Sigmoid colon (tissue), 4 donors: ENCODE data around the gene SLC28A1.

Source experiments
- EP300 ChIP-seq, 4 donors: sonication (generic); formaldehyde crosslinking; IDR thresholded peaks; one replicate each; pipeline ENCODE4 v1.6.1; 2017; ENCODE audit warnings: antibody characterized with exemption in 4 of 4
- POLR2A ChIP-seq, 2 donors: fragments of 450-650 bp; IDR thresholded peaks; one replicate each; pipeline ENCODE4 v1.6.1; 2016; ENCODE audit warnings: antibody characterized with exemption in 2 of 2, mild to moderate bottlenecking in 2 of 2, moderate library complexity in 2 of 2
- POLR2AphosphoS5 ChIP-seq, 4 donors: sonication (generic); formaldehyde crosslinking; IDR thresholded peaks; one replicate each; pipeline ENCODE4 v1.6.1; 2017; ENCODE audit warnings: antibody characterized with exemption in 4 of 4
- TF ChIP-seq, protein P1 (sequence below), 4 experiments: fragments of 450-650 bp in 3 of 4; fragments of 200-600 bp in 1 of 4; IDR thresholded peaks; one replicate each; pipeline ENCODE4 v1.5.1; 2016 to 2019; ENCODE audit warnings: antibody characterized with exemption in 4 of 4, mild to moderate bottlenecking in 3 of 4, moderate library complexity in 2 of 4

DNA sequence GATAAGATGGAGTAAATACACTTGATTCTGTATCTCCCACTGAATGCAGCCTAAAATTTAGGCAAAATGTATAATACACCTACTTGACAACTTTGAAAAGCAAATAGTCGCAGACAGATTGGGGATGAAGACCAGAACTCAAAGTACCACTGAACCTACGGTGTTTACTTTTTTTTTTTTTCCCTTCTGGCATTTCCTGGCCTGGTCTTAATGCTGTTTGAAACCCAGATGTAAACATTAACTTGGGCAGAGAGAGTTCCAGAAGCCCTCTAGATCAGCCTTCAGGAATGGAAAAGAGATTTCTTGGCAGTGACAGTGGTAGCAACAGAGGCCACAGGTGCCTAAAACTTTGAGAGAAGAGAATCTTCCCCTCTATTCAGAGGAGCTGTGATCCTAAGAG, 39.5 kb upstream of the SLC28A1 start:
- TF ChIP-seq POLR2AphosphoS5 (IDR thresholded peaks at IDR 0.05): no peak
- peak in 1 of 4 donors; percentile 3 for TF ChIP-seq EP300 (IDR thresholded peaks at IDR 0.05)
- TF ChIP-seq POLR2A (IDR thresholded peaks at IDR 0.05): no peak
- TF ChIP-seq, protein P1, sequence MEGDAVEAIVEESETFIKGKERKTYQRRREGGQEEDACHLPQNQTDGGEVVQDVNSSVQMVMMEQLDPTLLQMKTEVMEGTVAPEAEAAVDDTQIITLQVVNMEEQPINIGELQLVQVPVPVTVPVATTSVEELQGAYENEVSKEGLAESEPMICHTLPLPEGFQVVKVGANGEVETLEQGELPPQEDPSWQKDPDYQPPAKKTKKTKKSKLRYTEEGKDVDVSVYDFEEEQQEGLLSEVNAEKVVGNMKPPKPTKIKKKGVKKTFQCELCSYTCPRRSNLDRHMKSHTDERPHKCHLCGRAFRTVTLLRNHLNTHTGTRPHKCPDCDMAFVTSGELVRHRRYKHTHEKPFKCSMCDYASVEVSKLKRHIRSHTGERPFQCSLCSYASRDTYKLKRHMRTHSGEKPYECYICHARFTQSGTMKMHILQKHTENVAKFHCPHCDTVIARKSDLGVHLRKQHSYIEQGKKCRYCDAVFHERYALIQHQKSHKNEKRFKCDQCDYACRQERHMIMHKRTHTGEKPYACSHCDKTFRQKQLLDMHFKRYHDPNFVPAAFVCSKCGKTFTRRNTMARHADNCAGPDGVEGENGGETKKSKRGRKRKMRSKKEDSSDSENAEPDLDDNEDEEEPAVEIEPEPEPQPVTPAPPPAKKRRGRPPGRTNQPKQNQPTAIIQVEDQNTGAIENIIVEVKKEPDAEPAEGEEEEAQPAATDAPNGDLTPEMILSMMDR (IDR thresholded peaks at IDR 0.05): no peak
